IPS-NIHi11 (cell line): Measurements from ENCODE around the gene COL21A1.

Source experiments
- DNase-seq: peaks from one replicate; pipeline ENCODE4 v3.0.0; 2012; ENCODE audit warnings: mixed read lengths, low spot score

COL21A1 gene

GRCh38 chr6:56187686-56188085 lies 59.7 kb downstream of the COL21A1 start:
- DNase-seq, result no peak

GRCh38 chr6:56176741-56177140 lies 70.6 kb downstream of the COL21A1 start:
- DNase-seq, result no peak

GRCh38 chr6:56173228-56173627 lies 74.2 kb downstream of the COL21A1 start:
- no peak for DNase-seq

GRCh38 chr6:56172144-56172543 lies 75.2 kb downstream of the COL21A1 start:
- no peak for DNase-seq

GRCh38 chr6:56169366-56169765 lies 78.0 kb downstream of the COL21A1 start:
- no peak for DNase-seq

GRCh38 chr6:56168596-56168995 lies 78.8 kb downstream of the COL21A1 start:
- no peak for DNase-seq

- DNase-seq, result no peak
Observed at GRCh38 chr6:56162081-56162480, 85.3 kb downstream of the COL21A1 start.

- DNase-seq, result no peak
Observed at GRCh38 chr6:56160489-56160888, 86.9 kb downstream of the COL21A1 start.

GRCh38 chr6:56158571-56158970 lies 88.8 kb downstream of the COL21A1 start:
- no peak for DNase-seq

GRCh38 chr6:56156643-56157042 lies 90.7 kb downstream of the COL21A1 start:
- DNase-seq, result no peak

- no peak for DNase-seq
Observed at GRCh38 chr6:56155634-56156141, 91.7 kb downstream of the COL21A1 start.

- DNase-seq, result no peak
Observed at GRCh38 chr6:56154076-56154475, 93.3 kb downstream of the COL21A1 start.

- no peak for DNase-seq
Observed at GRCh38 chr6:56152611-56153010, 94.8 kb downstream of the COL21A1 start.

GRCh38 chr6:56151609-56152224 lies 95.7 kb downstream of the COL21A1 start:
- DNase-seq, result no peak

GRCh38 chr6:56148488-56149186 lies 98.7 kb downstream of the COL21A1 start:
- no peak for DNase-seq

- no peak for DNase-seq
Observed at GRCh38 chr6:56147766-56148165, 99.6 kb downstream of the COL21A1 start.

GRCh38 chr6:56146086-56146485 lies 101.3 kb downstream of the COL21A1 start:
- DNase-seq, result no peak

GRCh38 chr6:56145616-56146015 lies 101.8 kb downstream of the COL21A1 start:
- DNase-seq, result no peak

- DNase-seq, result no peak
Observed at GRCh38 chr6:56144538-56145324, 102.6 kb downstream of the COL21A1 start.

- no peak for DNase-seq
Observed at GRCh38 chr6:56143796-56144195, 103.6 kb downstream of the COL21A1 start.

GRCh38 chr6:56140090-56140489 lies 107.3 kb downstream of the COL21A1 start:
- no peak for DNase-seq

- DNase-seq, result no peak
Observed at GRCh38 chr6:56115715-56116114, 131.7 kb downstream of the COL21A1 start.

GRCh38 chr6:56109149-56109548 lies 138.2 kb downstream of the COL21A1 start:
- DNase-seq, result no peak
